Peyer's patch (tissue), 4 donors: ENCODE data around the gene PLEKHG5. TPM values are rescaled to one million over a fixed set of nuclear protein-coding genes. Genes with fewer than 3 reads are reported as not detected.
A peak's percentile ranks its signal among the peaks of the same experiment; 100 is the strongest.

Experiments used
- DNase-seq, 3 donors: peaks; one replicate each; pipeline ENCODE4 v3.0.0-alpha.2; 2017 to 2019
- H3K27ac ChIP-seq, 4 donors: fragments of 200-600 bp; sonication (generic); one replicate each; pipeline ENCODE4 v1.5.1; 2016 to 2019
- H3K27me3 ChIP-seq, 2 donors: fragments of 200-600 bp; sonication (generic); one replicate each; pipeline ENCODE4 v1.5.1; 2019
- H3K36me3 ChIP-seq, 3 donors: fragments of 200-600 bp; sonication (generic); one replicate each; pipeline ENCODE4 v1.5.1; 2016 to 2019
- H3K4me1 ChIP-seq, 4 donors: fragments of 200-600 bp; sonication (generic); one replicate each; pipeline ENCODE4 v1.5.1; 2016 to 2019
- H3K4me3 ChIP-seq, 4 donors: fragments of 200-600 bp; sonication (generic); 1 replicate in 3 of 4; 2 replicates in 1 of 4; pipeline ENCODE4 v1.5.1; 2016 to 2019; ENCODE audit warnings: mild to moderate bottlenecking in 1 of 4
- H3K9me3 ChIP-seq, 4 donors: fragments of 200-600 bp; sonication (generic); one replicate each; pipeline ENCODE4 v1.5.1; 2016 to 2019; ENCODE audit warnings: mild to moderate bottlenecking in 1 of 4
- POLR2A ChIP-seq, 2 donors: fragments of 450-650 bp; IDR thresholded peaks; one replicate each; pipeline ENCODE4 v1.5.1; 2017; ENCODE audit warnings: antibody characterized with exemption in 2 of 2, mild to moderate bottlenecking in 2 of 2, moderate library complexity in 2 of 2
- total RNA-seq, 4 donors: library from RNA; depleted of rRNA; stranded (reverse); fragments of >200 nt; gene quantifications; one replicate each; pipeline ENCODE4 v1.1.0, GENCODE V29; 2016
- TF ChIP-seq, protein P1 (sequence below), 6 experiments: fragments of 450-650 bp in 4 of 6; fragments of 200-600 bp in 2 of 6; sonication (generic) in 1 of 6; IDR thresholded peaks; one replicate each; pipeline ENCODE4 v1.5.1; 2017 to 2019; ENCODE audit warnings: antibody characterized with exemption in 6 of 6, mild to moderate bottlenecking in 3 of 6, moderate library complexity in 1 of 6

Gene PLEKHG5
- total RNA-seq, 4 donors from 2014 or later, result 17.7 to 56.9 (median 45.4) TPM

DNA sequence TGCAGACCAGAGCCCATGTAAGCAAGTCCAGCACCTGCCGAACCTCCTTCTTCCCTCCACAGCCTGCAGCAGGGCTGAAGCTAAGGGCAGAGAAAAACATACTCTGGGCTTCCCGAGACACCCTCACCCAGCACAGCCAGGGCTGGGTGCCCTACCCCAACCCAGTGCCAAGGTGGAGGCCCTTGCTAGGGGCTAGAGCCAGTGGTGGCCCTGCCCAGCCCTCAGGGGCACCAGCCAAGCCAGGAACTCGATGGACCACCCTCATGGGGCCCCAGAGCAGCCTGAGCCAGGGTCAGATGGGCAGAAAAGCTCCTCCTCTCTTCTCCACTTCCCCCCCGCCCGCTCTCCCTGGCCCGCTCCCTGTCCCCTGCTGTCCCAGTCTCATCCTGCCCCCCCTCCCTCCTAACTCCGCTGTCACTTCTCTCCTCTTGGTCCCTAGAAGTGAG, 41.4 kb downstream of the PLEKHG5 start:
- H3K4me1 ChIP-seq, result peaks cover 0 to 56% (median 19%) of the 10 kb centered on the region in 4 donors
- peak overlapping the region in 3 of 4 donors; percentile 65 to 97 (median 81) for H3K27ac ChIP-seq
- no peaks in the 10 kb centered on the region for H3K36me3 ChIP-seq
- peak overlapping the region in 2 of 4 donors; percentile 36 to 66 for H3K4me3 ChIP-seq
- H3K27me3 ChIP-seq, result peaks cover 0 to 21% of the 10 kb centered on the region in 2 donors
- no peak for TF ChIP-seq POLR2A (IDR thresholded peaks at IDR 0.05)
- TF ChIP-seq, protein P1, sequence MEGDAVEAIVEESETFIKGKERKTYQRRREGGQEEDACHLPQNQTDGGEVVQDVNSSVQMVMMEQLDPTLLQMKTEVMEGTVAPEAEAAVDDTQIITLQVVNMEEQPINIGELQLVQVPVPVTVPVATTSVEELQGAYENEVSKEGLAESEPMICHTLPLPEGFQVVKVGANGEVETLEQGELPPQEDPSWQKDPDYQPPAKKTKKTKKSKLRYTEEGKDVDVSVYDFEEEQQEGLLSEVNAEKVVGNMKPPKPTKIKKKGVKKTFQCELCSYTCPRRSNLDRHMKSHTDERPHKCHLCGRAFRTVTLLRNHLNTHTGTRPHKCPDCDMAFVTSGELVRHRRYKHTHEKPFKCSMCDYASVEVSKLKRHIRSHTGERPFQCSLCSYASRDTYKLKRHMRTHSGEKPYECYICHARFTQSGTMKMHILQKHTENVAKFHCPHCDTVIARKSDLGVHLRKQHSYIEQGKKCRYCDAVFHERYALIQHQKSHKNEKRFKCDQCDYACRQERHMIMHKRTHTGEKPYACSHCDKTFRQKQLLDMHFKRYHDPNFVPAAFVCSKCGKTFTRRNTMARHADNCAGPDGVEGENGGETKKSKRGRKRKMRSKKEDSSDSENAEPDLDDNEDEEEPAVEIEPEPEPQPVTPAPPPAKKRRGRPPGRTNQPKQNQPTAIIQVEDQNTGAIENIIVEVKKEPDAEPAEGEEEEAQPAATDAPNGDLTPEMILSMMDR (IDR thresholded peaks at IDR 0.05), result no peak
- no peak for DNase-seq
- peaks cover 0 to 2% (median 0%) of the 10 kb centered on the region in 4 donors for H3K9me3 ChIP-seq

DNA sequence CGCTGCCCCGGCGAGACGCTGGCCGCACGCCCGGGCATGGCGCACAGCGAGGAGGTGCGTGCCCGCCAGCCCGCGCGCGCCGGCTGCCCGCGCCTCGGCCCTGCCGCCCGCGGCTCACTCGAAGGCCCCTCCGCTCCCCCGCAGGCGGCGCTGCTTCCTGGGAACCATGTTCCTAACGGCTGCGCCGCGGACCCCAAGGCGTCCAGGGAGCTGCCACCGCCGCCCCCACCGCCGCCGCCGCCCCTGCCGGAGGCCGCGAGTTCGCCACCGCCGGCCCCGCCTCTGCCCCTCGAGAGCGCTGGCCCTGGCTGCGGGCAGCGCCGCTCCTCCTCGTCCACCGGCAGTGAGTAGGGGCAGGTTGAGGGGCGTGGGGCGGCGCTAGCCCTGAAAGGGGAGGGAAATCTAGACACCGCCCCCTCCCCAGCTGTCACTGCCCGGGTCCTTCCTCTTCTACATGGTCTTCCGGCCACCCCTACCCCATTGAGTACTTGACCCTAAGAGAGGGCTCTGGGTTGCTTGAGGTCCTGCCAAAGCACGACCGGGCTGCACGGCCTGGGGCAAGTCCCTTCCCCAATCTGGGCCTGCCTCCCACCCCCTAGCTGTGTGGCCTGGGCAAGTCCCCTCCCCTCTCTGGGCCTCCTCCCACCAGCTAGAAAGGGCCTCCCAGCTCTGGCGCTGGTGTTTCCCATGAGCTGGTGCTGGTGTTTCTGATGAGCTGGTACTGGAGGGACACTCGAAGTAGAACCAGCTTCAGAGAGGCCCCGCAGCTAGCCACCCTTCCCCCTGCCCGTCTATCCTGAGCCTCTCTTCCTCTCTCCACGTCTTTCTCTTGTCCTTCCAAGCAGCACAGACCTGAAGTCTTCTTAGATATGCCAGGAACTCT, 42.5 kb downstream of the PLEKHG5 start:
- Histone ChIP-seq H3K27ac (peak overlapping the region in 3 of 4 donors; percentile 65 to 97 (median 81)), H3K4me3 (peak overlapping the region; percentile 7 to 66 (median 39)), H3K27me3 (peaks cover 0 to 21% of the 10 kb centered on the region in 2 donors), H3K4me1 (peaks cover 0 to 50% (median 16%) of the 10 kb centered on the region in 4 donors), H3K9me3 (no peaks in the 10 kb centered on the region), H3K36me3 (no peaks in the 10 kb centered on the region)
- peak in 2 of 3 donors; percentile 72 to 73 for DNase-seq
- TF ChIP-seq, protein P1 (IDR thresholded peaks at IDR 0.05), result peak in 1 of 6 experiments; percentile 9
- peak; percentile 21 to 76 for TF ChIP-seq POLR2A (IDR thresholded peaks at IDR 0.05)

DNA sequence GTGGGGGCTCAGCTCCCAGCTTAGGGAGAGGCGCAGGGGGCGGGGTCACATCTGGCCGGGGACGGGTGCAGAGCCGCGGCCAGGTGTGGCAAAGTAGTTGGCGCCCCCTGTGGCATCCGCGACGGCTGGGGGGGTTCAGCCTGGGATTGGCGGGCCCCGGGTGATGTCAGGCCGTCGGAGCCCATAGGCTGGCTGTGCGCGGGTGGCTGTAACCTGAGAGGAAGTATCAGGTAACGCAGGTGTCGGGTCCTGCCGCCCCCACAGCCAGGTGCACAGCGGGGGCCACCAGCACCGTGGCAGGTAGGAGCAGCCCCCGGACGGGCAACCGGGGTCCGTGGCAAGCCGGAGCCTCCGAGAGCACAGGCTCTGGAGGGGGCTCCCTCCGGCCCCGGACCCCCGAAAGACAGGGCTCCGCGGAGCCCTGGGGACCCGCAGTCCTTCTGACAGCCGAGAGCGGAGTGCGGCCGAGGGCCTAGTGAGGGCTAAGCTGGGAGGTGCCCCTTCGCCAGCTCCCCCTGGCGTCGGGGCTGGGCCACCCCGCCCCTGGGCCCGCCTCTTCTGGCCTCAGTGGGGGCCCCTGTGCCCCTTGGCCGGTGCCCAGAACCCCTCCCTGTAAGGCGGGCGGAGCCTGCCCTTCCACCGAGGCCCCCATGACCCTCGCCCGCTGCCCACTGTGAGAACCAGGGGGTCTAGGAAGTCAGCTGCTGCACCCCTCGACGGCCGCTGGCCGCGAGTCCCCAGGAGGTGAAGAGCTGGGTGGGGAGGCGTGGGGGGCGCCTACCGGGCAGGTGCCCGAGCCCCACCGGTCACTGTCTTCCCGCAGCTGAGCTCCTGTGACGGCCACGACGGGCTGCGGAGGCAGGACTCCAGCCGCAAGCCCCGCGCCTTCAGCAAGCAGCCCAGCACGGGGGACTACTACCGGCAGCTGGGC, 43.4 kb downstream of the PLEKHG5 start:
- Histone ChIP-seq H3K9me3 (no peaks in the 10 kb centered on the region), H3K27ac (peak overlapping the region in 3 of 4 donors; percentile 65 to 97 (median 81)), H3K4me3 (peak overlapping the region; percentile 7 to 66 (median 39)), H3K27me3 (peaks cover 0 to 21% of the 10 kb centered on the region in 2 donors), H3K4me1 (peaks cover 0 to 47% (median 16%) of the 10 kb centered on the region in 4 donors), H3K36me3 (no peaks in the 10 kb centered on the region)
- peak in 2 of 3 donors; percentile 40 to 75 for DNase-seq
- peak; percentile 52 to 84 for TF ChIP-seq POLR2A (IDR thresholded peaks at IDR 0.05)
- TF ChIP-seq, protein P1 (IDR thresholded peaks at IDR 0.05), result peak in 3 of 6 experiments; percentile 22 to 51 (median 49)

DNA sequence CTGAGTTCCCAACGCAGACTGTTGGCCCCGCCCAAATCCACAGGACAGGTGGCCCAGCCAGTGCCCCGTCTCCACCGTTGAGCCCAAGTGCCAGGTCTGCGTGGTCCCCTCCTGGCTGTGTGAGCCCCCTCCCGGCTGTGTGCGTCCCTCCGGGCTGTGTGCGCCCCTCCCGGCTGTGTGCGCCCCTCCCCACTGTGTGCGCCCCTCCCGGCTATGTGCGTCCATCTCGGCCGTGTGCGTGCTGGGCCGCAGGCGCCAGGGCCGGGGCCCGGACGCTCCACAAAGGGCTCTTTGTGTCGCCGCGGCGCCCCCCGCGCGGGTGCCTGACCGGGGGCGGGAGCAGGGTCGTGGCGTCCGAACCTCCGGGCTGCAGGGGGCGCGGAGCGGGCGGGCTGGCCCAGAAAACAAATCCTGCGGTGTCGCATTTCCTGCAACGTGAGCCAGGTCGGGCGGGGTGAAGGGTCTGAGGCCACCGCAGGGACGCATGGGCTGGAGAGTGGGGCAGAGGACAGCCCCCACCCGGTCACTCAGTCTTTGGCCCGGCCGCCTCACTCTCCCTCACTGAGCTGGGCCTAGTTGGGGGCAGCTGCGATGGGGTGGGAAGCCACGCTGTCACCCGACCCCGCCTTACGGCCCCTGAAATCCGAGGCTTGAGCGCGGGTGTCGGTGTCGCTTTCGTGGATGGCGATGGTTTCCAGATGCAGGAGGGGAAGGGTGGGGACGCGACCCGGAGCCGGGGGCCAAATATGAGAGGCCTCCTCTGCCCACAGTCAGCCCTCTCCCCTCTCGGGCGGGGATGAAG, 44.2 kb downstream of the PLEKHG5 start:
- no peak for TF ChIP-seq POLR2A (IDR thresholded peaks at IDR 0.05)
- TF ChIP-seq, protein P1 (IDR thresholded peaks at IDR 0.05), result no peak
- Histone ChIP-seq H3K4me3 (peak overlapping the region; percentile 7 to 66 (median 39)), H3K9me3 (no peaks in the 10 kb centered on the region), H3K36me3 (no peaks in the 10 kb centered on the region), H3K27me3 (peaks cover 0 to 21% of the 10 kb centered on the region in 2 donors), H3K27ac (peak overlapping the region in 2 of 4 donors; percentile 65 to 97), H3K4me1 (peaks cover 0 to 47% (median 16%) of the 10 kb centered on the region in 4 donors)
- no peak for DNase-seq
